Measurements from ENCODE around the gene CLIC4.

Gene CLIC4

GRCh38 chr1:24860841-24861240 is 115.6 kb downstream of the CLIC4 start:
- H3K36me3 ChIP-seq (replicated peaks; ENCODE audit: low read depth, low read length), result no peaks in the 10 kb centered on the region
- no peaks in the 10 kb centered on the region for H4K20me1 ChIP-seq (ENCODE audit: insufficient read depth, low read length)
- no peaks in the 10 kb centered on the region for H3K79me2 ChIP-seq (ENCODE audit: low read length)
- H2AFZ ChIP-seq (ENCODE audit: low read depth, low read length), result no peak overlapping the region
- H3K27ac ChIP-seq (ENCODE audit: low read length), result no peak overlapping the region
- H3K27me3 ChIP-seq (ENCODE audit: low read depth, low read length), result no peaks in the 10 kb centered on the region
- H3K4me1 ChIP-seq (ENCODE audit: low read length), result peaks cover 8% of the 10 kb centered on the region
- no peak overlapping the region for H3K9ac ChIP-seq (ENCODE audit: low read length)
- no peak overlapping the region for H3K4me2 ChIP-seq (ENCODE audit: low read length)
- no peak for TF ChIP-seq CTCF (IDR thresholded peaks at IDR 0.05; ENCODE audit: low read depth, low read length)
- no peak for TF ChIP-seq EZH2phosphoT487 (IDR thresholded peaks at IDR 0.05; ENCODE audit: low read depth)
- no peak overlapping the region for H3K4me3 ChIP-seq (ENCODE audit: low read length)
- no peaks in the 10 kb centered on the region for H3K9me3 ChIP-seq (ENCODE audit: insufficient read depth, low read length)

GRCh38 chr1:24861821-24862727 is 116.8 kb downstream of the CLIC4 start:
- H3K4me2 ChIP-seq (ENCODE audit: low read length), result no peak overlapping the region
- no peaks in the 10 kb centered on the region for H3K79me2 ChIP-seq (ENCODE audit: low read length)
- H3K9ac ChIP-seq (ENCODE audit: low read length), result no peak overlapping the region
- no peak for TF ChIP-seq EZH2phosphoT487 (IDR thresholded peaks at IDR 0.05; ENCODE audit: low read depth)
- TF ChIP-seq CTCF (IDR thresholded peaks at IDR 0.05; ENCODE audit: low read depth, low read length), result no peak
- peaks cover 17% of the 10 kb centered on the region for H3K4me1 ChIP-seq (ENCODE audit: low read length)
- peaks cover 3% of the 10 kb centered on the region; the same call in 1 of the 2 replicates for H3K27me3 ChIP-seq (ENCODE audit: low read depth, low read length)
- no peak overlapping the region for H2AFZ ChIP-seq (ENCODE audit: low read depth, low read length)
- H3K27ac ChIP-seq (ENCODE audit: low read length), result no peak overlapping the region
- H3K9me3 ChIP-seq (ENCODE audit: insufficient read depth, low read length), result no peaks in the 10 kb centered on the region
- no peaks in the 10 kb centered on the region for H4K20me1 ChIP-seq (ENCODE audit: insufficient read depth, low read length)
- H3K36me3 ChIP-seq (replicated peaks; ENCODE audit: low read depth, low read length), result no peaks in the 10 kb centered on the region
- H3K4me3 ChIP-seq (ENCODE audit: low read length), result no peak overlapping the region

GRCh38 chr1:24862775-24863483 is 117.7 kb downstream of the CLIC4 start:
- H3K9me3 ChIP-seq (ENCODE audit: insufficient read depth, low read length), result no peaks in the 10 kb centered on the region
- H3K36me3 ChIP-seq (replicated peaks; ENCODE audit: low read depth, low read length), result no peaks in the 10 kb centered on the region
- H3K27ac ChIP-seq (ENCODE audit: low read length), result no peak overlapping the region
- no peak overlapping the region for H2AFZ ChIP-seq (ENCODE audit: low read depth, low read length)
- H3K27me3 ChIP-seq (ENCODE audit: low read depth, low read length), result peaks cover 4% of the 10 kb centered on the region; the same call in 1 of the 2 replicates
- H4K20me1 ChIP-seq (ENCODE audit: insufficient read depth, low read length), result no peaks in the 10 kb centered on the region
- no peaks in the 10 kb centered on the region for H3K79me2 ChIP-seq (ENCODE audit: low read length)
- TF ChIP-seq EZH2phosphoT487 (IDR thresholded peaks at IDR 0.05; ENCODE audit: low read depth) (no peak), CTCF (IDR thresholded peaks at IDR 0.05; ENCODE audit: low read depth, low read length) (no peak)
- no peak overlapping the region for H3K4me3 ChIP-seq (ENCODE audit: low read length)
- H3K9ac ChIP-seq (ENCODE audit: low read length), result no peak overlapping the region
- H3K4me2 ChIP-seq (ENCODE audit: low read length), result no peak overlapping the region
- H3K4me1 ChIP-seq (ENCODE audit: low read length), result peaks cover 17% of the 10 kb centered on the region

GRCh38 chr1:24864370-24864777 is 119.1 kb downstream of the CLIC4 start:
- Histone ChIP-seq H3K9ac (ENCODE audit: low read length) (no peak overlapping the region), H3K27ac (ENCODE audit: low read length) (no peak overlapping the region), H3K4me2 (ENCODE audit: low read length) (peak overlapping the region; percentile 36), H3K36me3 (replicated peaks; ENCODE audit: low read depth, low read length) (no peaks in the 10 kb centered on the region), H2AFZ (ENCODE audit: low read depth, low read length) (no peak overlapping the region), H4K20me1 (ENCODE audit: insufficient read depth, low read length) (no peaks in the 10 kb centered on the region), H3K4me1 (ENCODE audit: low read length) (peaks cover 17% of the 10 kb centered on the region), H3K4me3 (ENCODE audit: low read length) (no peak overlapping the region), H3K9me3 (ENCODE audit: insufficient read depth, low read length) (no peaks in the 10 kb centered on the region), H3K79me2 (ENCODE audit: low read length) (no peaks in the 10 kb centered on the region), H3K27me3 (ENCODE audit: low read depth, low read length) (peaks cover 4% of the 10 kb centered on the region; the same call in 1 of the 2 replicates)
- TF ChIP-seq CTCF (IDR thresholded peaks at IDR 0.05; ENCODE audit: low read depth, low read length) (no peak), EZH2phosphoT487 (IDR thresholded peaks at IDR 0.05; ENCODE audit: low read depth) (no peak)

Data from OCI-LY3 (cell line).